ENCODE results near the gene SLC47A1. TPM values are rescaled to one million over a fixed set of nuclear protein-coding genes. Genes with fewer than 3 reads are reported as not detected.

SLC47A1 gene
- total and polyA plus RNA-seq, 2 experiments from 2014 or later = 19.7 to 48.6 TPM

GRCh38 chr17:19544366-19544765 is 10.7 kb downstream of the SLC47A1 start:
- H3K27me3 ChIP-seq = no peaks in the 10 kb centered on the region
- no peak for DNase-seq (ENCODE audit: low read depth in 1 of 2, low spot score in 1 of 2)
- no peaks in the 10 kb centered on the region for H3K36me3 ChIP-seq
- no peak overlapping the region for H3K4me3 ChIP-seq
- no peak for TF ChIP-seq CTCF (IDR thresholded peaks at IDR 0.05; ENCODE audit: low read depth, low read length)
- H3K9me3 ChIP-seq (ENCODE audit: low read depth) = no peaks in the 10 kb centered on the region
- H3K4me1 ChIP-seq (ENCODE audit: low read depth) = peaks cover 16% of the 10 kb centered on the region
- peak overlapping the region; percentile 30 for H3K27ac ChIP-seq

GRCh38 chr17:19546289-19547065 is 12.8 kb downstream of the SLC47A1 start:
- Histone ChIP-seq H3K27ac (peak overlapping the region; percentile 13), H3K4me1 (ENCODE audit: low read depth) (peaks cover 16% of the 10 kb centered on the region), H3K9me3 (ENCODE audit: low read depth) (no peaks in the 10 kb centered on the region), H3K36me3 (no peaks in the 10 kb centered on the region), H3K27me3 (no peaks in the 10 kb centered on the region), H3K4me3 (no peak overlapping the region)
- TF ChIP-seq CTCF (IDR thresholded peaks at IDR 0.05; ENCODE audit: low read depth, low read length) = no peak
- peak in 1 of 2 donors; percentile 19 for DNase-seq (ENCODE audit: low read depth in 1 of 2, low spot score in 1 of 2)

DNA sequence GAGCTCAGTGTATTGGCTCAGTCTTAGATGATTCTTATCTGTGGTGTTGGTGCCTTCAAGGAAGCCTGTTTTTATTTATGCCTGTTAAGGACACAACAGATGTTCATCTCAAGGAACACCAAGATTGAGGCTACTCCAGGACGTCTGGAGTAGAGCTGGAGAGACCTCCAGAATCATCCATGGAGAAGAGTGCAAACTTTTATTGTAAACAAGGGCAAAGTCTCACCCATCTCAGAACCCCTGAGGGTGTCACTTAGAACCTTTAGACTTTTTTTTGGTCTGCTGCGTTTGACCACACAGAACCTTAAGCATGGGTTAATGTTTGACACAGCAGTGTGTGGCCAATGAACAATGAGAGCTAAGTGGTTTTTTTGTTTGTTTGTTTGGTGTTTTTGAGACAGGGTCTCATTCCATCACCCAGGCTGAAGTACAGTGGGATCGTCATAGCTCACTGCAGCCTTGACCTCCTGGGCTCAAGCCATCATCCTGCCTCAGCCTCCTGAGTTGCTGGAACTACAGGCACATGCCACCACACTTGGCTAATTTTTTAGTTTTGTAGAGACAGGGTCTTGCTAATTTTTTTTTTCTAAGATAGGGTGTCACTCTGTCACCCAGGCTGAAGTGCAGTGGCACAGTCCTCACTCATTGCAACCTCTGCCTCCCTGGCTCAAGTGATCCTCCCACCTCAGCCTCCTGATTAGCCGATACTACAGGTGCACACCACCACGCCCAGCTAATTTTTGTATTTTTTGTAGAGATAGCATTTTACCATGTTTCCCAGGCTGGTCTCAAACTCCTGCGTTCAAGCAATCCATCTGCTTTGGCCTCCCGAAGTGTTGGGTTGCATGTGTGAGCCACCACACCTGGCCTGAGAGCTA is 16.3 kb downstream of the SLC47A1 start:
- peaks cover 20% of the 10 kb centered on the region for H3K4me1 ChIP-seq (ENCODE audit: low read depth)
- no peak overlapping the region for H3K4me3 ChIP-seq
- no peaks in the 10 kb centered on the region for H3K27me3 ChIP-seq
- no peaks in the 10 kb centered on the region for H3K36me3 ChIP-seq
- DNase-seq (ENCODE audit: low read depth in 1 of 2, low spot score in 1 of 2) = no peak
- TF ChIP-seq CTCF (IDR thresholded peaks at IDR 0.05; ENCODE audit: low read depth, low read length) = no peak
- H3K9me3 ChIP-seq (ENCODE audit: low read depth) = no peaks in the 10 kb centered on the region
- H3K27ac ChIP-seq = no peak overlapping the region

DNA sequence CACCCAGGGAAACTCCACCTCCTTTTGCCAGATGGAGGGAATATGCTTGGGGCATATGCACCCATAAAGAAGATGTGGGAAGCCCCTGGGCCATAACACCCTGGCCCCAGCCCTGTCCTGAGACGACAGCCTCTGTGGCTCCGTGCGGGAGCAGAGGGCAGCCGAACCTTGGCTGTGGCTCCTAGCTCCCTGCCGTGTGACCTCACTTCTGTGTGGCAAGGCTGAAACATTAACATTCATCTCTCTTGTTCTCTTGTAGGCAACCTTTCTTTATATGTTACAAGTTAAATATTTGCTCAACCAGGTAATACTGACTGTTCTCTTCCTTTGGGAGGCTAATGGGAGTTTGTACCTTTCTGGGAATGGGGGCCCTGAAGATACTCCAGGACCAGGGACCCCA is 17.5 kb downstream of the SLC47A1 start:
- Histone ChIP-seq H3K27ac (no peak overlapping the region), H3K4me3 (no peak overlapping the region), H3K36me3 (no peaks in the 10 kb centered on the region), H3K27me3 (no peaks in the 10 kb centered on the region), H3K9me3 (ENCODE audit: low read depth) (no peaks in the 10 kb centered on the region), H3K4me1 (ENCODE audit: low read depth) (peaks cover 17% of the 10 kb centered on the region)
- DNase-seq (ENCODE audit: low read depth in 1 of 2, low spot score in 1 of 2) = no peak
- no peak for TF ChIP-seq CTCF (IDR thresholded peaks at IDR 0.05; ENCODE audit: low read depth, low read length)

DNA sequence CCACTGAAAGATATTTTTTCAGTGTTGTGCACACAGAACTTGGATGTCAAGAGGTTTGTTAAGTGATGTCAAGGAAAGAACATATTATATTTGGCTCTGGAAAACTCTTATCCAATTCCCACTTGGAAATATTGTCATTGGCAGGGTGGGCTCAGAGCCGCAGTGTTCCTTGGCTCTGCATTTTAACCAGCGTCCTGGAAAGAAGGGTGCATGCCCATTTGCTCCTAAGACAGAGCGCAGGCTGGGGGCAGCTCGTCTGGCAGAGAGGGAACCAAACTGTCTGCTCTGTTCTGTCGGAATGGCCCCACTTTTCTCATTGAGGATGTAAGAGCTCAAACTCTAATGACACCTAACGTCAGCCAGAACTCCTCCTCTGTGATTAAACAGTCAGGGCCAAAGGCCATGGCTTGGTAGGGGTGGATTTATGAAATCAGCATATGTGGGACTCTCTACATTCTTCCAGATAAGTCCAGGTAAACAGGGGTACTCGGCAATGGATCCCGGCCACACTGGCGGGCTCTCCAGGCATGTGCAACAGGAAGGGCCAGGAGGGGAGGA is 18.0 kb downstream of the SLC47A1 start:
- H3K4me1 ChIP-seq (ENCODE audit: low read depth) = peaks cover 12% of the 10 kb centered on the region
- DNase-seq (ENCODE audit: low read depth in 1 of 2, low spot score in 1 of 2) = no peak
- no peak overlapping the region for H3K27ac ChIP-seq
- no peak for TF ChIP-seq CTCF (IDR thresholded peaks at IDR 0.05; ENCODE audit: low read depth, low read length)
- H3K27me3 ChIP-seq = no peaks in the 10 kb centered on the region
- no peaks in the 10 kb centered on the region for H3K36me3 ChIP-seq
- no peak overlapping the region for H3K4me3 ChIP-seq
- no peaks in the 10 kb centered on the region for H3K9me3 ChIP-seq (ENCODE audit: low read depth)

Measured in cardiac muscle cell (in vitro differentiated cells and primary cell).